HG02678 (cell line): ENCODE results near the gene E2F3.

ENCODE experiments used
- ATAC-seq: cut with Tn5 transposase; IDR thresholded peaks from one replicate; pipeline ENCODE4 v1.9.1; 2021; ENCODE audit warnings: mild to moderate bottlenecking, moderate library complexity; ENCODE audit not compliant: unreplicated experiment

E2F3 gene

DNA sequence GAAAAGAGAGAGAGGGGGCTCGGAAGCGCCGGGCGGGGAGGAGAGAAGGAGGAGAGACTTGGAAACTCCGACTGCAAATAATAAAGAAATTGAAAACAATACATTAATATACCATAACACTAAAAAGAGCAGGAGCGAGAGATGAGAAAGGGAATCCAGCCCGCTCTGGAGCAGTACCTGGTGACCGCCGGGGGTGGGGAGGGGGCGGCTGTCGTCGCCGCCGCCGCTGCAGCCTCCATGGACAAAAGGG, 338 bp downstream of the E2F3 start:
- no peak for ATAC-seq

DNA sequence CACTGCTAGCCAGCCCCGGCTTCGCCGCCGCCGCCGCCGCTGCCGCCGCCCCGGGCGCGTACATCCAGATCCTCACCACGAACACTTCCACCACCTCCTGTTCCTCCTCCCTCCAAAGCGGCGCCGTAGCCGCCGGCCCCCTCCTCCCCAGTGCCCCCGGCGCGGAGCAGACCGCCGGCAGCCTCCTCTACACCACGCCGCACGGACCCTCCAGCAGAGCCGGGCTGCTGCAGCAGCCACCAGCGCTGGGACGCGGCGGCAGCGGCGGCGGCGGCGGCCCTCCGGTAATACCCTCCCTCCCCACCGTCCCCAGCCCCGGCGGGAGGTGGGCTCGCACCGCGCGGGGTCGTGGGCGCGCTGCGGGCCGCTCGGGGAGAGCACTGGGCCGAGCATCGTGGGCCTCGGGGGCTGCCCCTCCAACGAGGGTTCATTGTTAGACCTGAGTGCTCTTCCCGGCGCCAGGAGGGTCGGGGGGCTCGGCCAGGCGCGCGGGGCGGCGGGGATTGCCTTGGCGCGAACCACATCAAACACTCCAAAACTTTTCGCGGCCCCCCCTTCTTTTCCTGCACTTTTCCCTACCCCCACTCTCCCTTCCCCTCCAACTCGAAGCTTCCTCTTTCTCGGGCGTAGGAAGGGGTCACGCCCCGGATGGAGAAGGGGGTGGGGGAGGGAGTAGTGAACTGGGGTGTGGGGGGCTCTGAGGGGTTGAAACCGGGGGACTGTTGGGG, 827 bp downstream of the E2F3 start:
- ATAC-seq, result no peak

DNA sequence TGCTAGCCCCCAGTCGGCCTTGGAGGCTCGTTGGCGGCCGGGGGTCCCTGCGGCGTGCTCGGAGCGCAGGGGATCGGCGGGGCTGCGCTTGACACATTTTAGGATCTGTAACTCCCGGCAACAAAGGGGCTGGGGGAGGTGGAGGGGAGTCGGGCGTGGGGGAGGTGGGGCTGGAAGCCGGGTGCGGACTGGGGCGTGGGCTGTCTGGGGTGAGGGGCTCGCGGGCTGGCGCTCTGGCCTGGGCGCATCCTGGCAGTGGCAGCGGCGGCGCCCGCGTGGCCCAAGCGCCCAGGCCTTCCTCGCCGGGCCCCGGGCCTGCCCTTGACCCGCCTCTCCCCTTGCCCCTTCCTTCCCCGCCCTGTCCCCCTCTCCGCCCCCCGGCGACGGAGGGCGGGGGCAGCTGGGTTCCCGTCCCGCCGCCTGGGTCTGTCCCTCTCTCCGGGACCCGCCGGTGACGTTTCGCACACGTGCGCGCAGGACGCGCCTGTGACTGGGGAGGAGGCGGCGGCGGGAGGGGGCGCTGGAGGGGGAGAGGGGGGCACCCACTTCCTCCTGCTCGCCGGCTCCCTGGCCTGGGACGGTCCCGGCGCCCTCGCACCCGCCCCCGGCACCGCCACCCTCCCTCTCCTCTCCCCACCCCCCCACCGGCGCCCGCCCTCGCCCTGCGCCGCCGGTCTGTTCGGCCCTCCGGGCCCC, 1.5 kb downstream of the E2F3 start:
- ATAC-seq, result peak; percentile 45

DNA sequence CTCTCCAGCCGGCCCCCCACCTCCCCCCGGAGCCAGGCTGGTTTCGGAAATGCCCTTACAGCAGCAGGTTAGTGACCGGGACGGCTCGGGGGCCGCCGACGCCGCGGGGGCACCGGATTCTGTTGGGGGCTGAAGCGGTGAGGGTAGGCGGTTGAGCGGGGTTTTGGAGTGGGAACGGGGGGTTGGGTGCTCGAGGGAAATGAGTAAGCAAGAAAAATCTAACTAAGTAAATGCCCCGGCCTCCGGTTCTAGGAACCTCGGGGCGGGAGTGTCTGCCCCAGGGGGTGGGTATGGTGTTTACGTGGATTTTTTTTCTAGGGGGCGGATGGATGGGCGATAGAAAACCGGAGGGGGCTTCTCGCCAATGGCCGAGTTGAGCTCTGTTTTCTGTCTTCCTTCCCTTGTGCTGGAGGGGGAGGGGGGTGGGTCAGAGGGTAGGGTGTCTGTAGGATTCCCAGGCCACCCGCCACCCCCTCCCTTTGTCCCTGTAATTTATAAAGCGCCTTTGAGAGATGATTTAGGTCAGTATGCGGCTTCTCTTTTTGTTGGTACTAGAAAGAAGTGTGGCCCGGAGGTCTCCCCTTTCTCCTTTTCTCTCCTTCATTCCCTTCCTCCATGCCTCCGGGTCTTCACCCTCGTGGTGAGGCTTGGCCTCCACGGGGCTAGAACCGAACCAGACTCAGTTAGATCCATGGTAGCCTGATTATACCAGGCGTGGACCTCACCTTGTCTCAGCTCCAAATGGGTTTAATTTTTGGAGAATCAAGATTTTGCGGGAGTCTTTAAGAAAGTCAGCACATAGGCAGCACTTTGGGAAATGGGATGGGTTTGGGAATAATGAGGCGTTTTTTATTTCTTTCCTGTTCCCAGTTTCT, 2.3 kb downstream of the E2F3 start:
- ATAC-seq, result peak; percentile 1

DNA sequence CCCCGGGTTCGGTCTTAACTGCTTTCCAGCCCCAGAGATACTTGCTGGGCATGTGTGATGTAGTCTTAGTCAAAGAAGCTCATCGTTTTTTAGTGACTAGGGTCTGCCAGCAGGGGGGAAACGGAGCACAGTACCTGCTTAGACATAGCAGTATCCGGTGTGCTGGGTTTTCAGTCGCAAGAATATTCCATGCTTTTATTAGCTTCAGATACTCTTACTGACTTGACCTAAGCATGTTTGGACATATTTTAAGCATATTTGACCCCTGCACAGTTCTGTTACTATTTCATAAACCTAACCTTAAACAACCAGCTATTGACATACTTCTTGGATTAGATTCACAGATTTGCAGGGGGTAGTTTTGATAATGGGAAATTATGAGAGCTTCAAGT, 3.0 kb downstream of the E2F3 start:
- peak; percentile 27 for ATAC-seq

DNA sequence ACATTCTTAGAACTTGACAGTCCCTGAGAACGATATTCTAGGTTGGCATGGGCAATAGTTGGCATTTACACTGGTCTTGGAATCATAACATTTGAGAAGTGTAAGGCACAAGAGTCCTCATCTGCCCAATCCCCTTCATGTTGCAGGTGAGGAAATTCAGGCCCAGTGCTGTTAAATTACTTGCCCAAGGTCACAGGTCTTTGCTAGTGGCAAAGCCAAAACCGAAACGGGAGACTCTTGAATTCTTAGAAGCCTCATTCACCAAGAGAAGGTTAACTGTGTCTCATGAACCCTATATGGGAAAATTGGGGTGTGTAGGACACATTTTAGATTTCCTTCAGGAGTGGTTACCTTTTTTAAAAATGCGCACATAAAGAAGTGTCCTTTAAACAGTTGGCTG, 7.2 kb downstream of the E2F3 start:
- ATAC-seq, result no peak

DNA sequence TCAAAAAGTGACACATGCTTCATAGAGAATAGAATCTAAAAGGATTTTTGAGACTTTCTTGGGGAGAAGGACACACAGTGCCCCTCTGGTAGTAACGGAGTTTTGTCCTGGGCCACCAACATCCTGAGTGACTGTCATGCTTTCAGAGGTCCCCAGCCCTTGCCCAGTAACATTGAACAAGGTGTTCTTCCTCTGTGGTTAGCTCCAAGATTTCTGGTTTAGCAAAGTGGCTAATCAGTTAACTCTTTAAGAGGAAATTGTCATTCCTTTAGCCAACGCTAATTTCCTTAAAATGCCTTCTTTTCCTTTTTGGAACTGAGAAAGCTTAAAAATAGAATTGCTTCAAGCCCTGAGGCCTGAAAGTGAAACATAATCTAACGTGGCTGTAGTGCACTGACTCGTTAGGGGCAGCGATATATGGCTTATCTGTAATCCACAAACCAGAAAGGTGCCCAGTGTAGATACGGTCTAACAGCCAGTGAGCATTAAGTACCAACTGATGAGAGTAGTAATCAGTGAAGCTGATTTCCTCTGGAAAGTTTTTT, 7.8 kb downstream of the E2F3 start:
- peak; percentile 93 for ATAC-seq

DNA sequence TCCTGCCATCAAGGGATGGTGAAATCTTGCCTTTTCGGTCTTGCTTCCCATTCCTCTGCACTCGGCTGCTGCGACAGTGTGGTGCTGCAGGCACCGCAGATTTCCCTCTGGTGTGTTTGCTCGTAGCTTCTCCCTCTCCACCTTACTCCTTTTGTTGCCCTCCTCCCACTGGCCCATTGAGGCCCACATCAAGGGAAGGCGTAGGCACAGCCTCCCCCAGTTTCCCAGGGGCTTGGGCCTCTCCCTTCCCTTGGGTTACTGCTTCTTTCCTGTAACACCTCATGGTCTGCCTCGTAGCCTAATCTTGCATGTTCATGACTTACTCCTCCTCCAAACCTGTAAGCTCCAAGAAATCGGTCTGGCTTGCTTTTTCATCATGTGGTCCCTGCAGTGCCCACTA, 9.9 kb downstream of the E2F3 start:
- no peak for ATAC-seq

DNA sequence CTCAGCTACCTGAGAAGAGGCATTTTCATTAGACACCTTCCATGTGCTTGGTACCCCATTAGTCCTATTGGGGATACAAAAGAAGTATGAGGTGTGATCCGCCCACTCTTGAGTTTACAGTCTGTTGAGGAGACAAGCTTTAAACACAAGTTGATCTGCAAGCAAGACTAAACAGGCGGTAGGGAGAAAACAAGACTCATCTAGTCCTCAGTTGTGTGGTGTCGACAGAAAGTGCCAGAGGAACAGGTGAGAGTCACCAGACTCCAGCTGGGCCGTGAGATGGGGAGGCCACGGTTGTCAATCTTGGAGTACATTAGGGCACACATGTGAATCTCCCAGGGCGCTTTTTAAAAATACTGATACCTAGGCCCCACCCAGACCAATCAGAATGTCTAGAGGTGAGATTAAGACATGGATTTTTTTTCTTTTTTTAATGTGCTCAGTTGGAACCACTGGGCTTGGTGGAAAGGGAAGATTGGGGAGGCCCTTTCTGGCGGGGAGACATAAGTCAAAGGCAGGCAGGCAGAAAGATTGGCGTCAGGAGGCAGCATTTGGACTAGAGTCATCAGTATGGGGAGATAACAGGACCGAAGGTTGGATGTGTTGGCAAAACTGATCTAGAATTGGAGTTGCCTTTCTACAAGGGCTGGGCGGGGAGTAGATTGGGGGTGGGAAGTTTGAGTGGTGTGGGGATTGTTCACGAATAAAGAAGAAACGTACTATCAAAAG, 10.4 kb downstream of the E2F3 start:
- ATAC-seq, result no peak

DNA sequence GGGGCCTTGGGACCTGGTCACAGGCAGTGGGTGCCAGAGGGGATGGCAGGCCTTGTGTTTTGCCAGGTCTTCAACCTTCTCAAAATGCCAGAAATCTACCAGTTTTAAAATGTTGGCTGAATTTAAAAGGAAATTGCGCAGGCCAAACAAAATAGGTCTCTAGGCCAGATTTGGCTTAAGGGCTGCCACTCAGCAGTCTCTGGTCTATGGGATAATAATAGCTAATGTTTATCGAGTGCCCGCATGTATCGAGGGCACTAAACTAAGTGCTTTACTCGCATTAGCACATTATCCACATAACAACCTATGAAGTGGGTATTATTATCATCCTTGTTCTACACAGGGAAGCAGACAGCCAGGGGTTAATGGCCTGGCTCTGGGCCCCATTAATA, 11.0 kb downstream of the E2F3 start:
- ATAC-seq, result no peak

DNA sequence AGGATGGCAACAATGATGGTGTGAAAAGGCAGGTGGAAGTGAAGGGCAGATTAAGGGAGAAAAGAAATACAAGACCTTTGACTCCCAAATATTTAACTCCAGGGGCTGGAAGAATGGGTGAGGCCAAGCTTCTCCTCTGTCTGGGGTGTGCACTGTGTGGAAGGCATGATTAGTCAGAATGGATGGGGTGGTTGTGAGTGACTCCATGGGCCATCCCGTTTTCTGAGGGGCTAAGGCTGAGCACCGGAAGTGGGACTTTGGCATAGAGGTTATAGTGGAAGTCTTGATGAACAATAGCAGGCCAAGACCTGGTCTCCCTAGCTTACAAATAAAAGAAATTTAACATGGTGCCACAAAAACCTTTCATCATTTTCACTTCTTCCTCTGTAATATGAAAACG, 12.1 kb downstream of the E2F3 start:
- ATAC-seq, result no peak

DNA sequence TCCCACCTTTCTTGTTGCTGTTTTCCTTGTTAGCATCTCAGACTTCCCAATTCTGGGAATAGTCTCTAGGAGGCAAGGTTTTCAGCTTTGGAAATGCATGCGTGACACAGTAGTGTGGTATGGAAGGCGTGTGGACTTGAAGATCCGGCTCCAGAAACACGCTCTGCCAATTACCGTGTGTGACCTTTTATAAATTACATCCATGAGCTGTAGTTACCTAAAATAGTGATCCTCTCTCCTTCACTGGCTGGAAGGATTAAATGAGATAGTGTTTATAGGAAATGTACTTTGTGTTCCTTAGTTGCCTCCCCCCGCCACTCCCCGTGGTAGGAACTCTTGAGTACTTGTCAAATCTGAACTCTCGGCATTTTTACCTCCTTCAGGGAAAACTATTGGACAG, 13.0 kb downstream of the E2F3 start:
- ATAC-seq, result no peak

DNA sequence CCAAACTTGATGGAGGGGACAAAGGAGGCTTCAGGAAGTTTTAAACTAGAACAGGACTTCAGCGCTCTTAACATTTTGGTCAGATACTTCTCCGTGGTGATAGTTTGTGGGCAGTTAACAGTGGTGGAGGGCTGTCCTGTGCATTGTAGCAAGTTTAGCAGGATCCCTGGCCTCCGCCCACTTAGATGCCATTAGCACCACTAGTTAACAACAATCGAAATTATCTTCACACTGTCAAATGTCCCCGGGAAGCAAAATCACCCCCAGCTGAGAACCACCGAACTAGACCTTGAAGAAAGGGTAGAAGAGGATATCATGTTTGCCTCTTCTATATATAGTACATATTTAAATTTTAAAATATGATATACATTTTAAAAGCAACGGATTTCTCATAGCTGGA, 13.6 kb downstream of the E2F3 start:
- ATAC-seq, result no peak

DNA sequence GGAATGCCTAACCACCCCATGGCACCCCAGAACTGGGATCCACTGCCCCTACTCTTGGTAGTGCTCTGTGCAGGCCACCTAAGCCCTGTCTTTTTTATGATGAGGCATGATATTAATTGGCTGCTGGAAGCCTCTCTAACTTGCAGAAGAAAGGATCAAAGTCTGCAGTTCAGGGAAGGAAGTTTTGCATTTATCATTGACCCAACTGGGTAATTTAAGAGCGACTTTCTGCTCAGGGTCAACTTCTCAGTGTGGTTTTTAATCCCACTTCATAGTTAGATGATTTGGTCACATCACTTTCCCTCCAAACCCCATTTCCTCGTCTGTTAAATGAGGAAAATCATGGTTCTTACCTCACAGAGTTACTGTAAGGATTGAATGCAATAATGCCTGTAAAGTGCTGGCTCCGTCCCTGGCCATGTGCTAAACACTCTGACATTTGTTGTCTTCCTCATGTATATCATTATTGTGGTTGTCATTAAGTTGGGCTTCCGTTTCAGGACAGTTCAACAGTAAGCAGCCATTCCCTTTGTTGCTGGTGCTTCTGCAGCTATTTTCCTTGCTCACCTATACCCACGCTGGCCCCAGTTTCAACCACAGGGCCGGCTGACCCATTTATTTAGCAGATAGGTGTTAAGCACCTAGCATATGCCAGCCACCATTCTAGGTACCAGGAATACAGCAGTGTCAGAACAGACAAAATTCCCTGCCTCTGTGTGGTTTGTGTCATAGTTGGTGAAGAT, 14.2 kb downstream of the E2F3 start:
- ATAC-seq, result no peak

DNA sequence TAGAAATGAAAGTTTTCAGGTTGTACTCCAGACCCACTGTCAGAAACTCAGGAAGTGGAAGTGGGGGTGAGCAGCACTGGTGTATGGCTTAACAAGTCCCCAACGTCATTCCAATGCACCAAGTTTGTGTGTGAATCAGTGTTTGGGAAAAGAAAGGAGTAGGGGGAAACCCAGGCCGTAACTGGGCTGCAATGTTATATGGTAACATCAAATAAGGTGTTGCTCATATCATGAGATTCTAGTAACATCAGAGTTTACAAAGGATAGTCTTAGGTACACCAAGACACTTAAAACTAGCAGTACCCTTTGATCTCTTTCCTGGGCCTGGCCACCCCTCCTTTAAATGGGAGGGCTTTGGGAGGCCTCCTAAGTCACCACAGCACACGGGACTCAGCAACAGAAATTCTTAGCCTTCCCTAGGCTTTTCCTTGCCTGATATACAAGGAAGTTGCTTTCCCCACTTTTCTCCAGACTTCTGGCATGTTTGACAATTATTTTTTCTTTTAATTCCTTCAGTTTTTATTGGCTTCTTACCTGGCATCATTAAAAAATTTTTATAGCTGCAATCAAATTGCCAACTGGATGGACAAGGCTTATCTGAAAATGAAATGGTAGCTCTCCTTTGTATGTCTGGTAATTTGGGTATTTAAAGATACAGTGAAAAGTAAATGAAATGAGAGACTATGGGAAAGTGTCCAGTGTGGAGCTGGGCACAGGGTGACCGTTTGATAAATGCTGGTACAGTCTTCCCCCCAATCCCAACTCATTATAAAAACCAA, 15.1 kb downstream of the E2F3 start:
- ATAC-seq, result no peak

DNA sequence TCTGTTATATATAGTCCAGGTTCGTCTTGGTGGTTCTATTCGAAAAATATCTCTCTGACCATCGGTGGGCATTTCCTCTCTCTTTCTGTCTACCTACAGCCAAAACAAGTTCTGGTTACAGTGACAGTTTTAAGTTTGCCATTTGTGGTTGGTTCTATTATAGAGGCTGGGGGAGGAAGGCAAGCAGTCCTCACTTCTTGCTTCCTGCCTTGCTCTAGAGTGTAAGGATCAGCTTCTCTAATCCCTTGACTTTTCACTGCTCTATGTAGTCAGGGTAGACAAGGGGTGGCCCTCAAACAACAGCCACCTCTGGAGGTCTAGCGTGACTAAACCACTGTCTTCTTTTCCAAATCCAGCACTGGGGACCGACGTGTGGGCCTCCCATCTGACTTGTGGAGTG, 16.1 kb downstream of the E2F3 start:
- peak; percentile 81 for ATAC-seq

DNA sequence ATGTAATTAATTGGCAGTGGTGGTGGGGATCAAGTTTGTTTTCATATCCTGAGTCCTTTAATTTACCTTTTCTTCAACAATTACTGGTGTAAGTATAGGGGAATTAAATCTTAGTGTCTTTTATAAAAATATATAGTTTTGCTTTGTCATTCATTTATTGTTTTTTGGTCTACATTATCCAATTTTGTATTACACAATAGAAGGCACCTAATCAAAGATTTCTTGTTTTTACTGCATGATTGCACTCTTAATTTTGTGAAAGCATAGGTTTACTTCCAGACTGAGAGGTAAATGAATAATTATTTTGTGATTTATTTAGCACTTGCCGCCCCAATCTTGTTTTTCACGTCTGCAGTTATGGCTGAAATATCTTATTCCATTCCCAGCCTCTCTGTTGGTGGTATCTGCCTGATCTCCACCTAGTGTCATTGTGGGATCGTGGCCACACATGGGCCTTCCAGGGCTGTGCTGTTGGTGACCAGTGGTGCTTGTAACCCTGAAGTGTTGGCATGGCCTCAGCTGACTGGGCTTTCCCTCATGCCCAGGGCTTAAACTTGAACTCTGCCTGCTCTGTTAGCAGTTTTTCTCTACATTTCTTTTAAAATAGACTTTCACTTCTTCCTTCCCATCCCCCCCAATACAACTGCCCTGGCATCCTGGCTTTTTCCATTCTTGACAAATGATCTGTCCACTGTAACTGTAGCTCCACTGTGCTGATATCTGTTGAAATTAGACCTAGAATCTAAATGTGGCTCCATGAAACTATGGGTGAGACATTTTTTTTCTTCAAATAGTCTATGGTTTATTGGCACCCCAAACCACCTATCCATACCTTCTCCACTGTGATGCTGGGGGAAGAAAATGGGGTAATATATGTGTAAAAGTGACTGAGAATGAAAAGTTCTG, 24.8 kb downstream of the E2F3 start:
- no peak for ATAC-seq

DNA sequence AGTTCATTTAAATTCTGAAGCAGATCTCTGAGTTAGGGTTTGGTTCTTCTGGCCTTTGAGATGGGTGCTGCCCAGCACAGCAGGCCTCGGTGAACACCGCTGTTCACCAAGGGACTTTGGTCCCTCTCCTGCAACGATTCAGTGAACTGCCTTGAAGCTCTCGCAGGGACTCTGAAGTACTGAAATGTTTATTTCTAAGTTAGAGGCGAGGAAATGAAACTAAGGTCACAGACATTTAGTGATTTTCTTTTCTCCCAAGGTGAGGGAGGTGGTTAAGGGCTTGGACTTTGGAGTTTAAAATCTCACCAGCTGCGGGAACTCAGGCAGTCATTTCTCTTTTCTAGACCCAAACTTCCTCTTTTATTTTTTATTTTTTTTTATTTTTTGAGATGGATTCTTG, 26.2 kb downstream of the E2F3 start:
- peak; percentile 92 for ATAC-seq

DNA sequence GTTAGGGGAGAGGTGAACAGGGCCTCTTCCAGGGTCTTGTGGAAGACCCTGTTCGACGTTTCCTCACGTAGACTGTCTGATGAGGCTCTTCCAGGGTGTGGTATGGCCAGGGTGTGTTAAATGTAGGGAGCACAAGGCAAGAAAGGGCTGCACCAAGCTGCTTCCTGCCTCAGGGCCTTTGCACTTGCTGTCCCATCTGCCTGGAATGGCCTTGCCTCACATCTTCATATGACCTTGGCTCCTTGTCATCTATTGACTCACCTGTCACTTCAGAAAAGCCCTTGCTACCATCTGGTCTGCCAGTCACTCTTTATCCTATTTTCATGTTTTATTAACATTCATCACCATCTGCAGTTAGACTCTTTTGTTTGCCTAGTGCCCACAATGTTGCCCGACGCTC, 31.0 kb downstream of the E2F3 start:
- ATAC-seq, result no peak
